M059J (cell line): ENCODE data around the gene IL6R. TPM values are rescaled to one million over a fixed set of nuclear protein-coding genes. Genes with fewer than 3 reads are reported as not detected.
"Not testable (repeated sequence)": the region's sequence is repeated elsewhere in the genome, so short reads cannot be mapped to it uniquely, and the experiment has no call there.

Source experiments
- DNase-seq: peaks from one replicate; pipeline ENCODE4 v3.0.0-alpha.2; 2012; ENCODE audit warnings: low read depth
- total RNA-seq: library from RNA; depleted of rRNA; stranded (reverse); fragments of >200 nt; shearing (Covaris generic); gene quantifications from 2 replicates; pipeline ENCODE4 v1.2.3, GENCODE V29; 2014

Gene IL6R
- total RNA-seq, 1 experiment from 2014 or later, result 3.8 TPM

- peak; percentile 77 for DNase-seq
Measured at GRCh38 chr1:154479764-154480421, 74.8 kb downstream of the IL6R start.

- DNase-seq, result no peak
Measured at GRCh38 chr1:154481053-154481452, 75.9 kb downstream of the IL6R start.

GRCh38 chr1:154483941-154484803, 79.0 kb downstream of the IL6R start:
- peak; percentile 85 for DNase-seq

GRCh38 chr1:154485106-154485505, 80.0 kb downstream of the IL6R start:
- DNase-seq, result no peak

GRCh38 chr1:154485910-154486496, 80.9 kb downstream of the IL6R start:
- no peak for DNase-seq

- DNase-seq, result not testable (repeated sequence)
Measured at GRCh38 chr1:154486756-154487155, 81.6 kb downstream of the IL6R start.

GRCh38 chr1:154488922-154489321, 83.8 kb downstream of the IL6R start:
- DNase-seq, result no peak

GRCh38 chr1:154489695-154490274, 84.6 kb downstream of the IL6R start:
- DNase-seq, result no peak

GRCh38 chr1:154490317-154490716, 85.2 kb downstream of the IL6R start:
- no peak for DNase-seq

- no peak for DNase-seq
Measured at GRCh38 chr1:154492115-154492514, 87.0 kb downstream of the IL6R start.

- DNase-seq, result no peak
Measured at GRCh38 chr1:154493276-154493675, 88.1 kb downstream of the IL6R start.

- DNase-seq, result no peak
Measured at GRCh38 chr1:154495496-154496273, 90.5 kb downstream of the IL6R start.

GRCh38 chr1:154496383-154496782, 91.2 kb downstream of the IL6R start:
- DNase-seq, result no peak

- no peak for DNase-seq
Measured at GRCh38 chr1:154497026-154497806, 92.1 kb downstream of the IL6R start.

- no peak for DNase-seq
Measured at GRCh38 chr1:154499446-154499845, 94.3 kb downstream of the IL6R start.

- DNase-seq, result no peak
Measured at GRCh38 chr1:154500533-154500932, 95.4 kb downstream of the IL6R start.

- no peak for DNase-seq
Measured at GRCh38 chr1:154501423-154502065, 96.4 kb downstream of the IL6R start.

GRCh38 chr1:154502066-154502743, 97.1 kb downstream of the IL6R start, which contains the start of the genes SHE and TDRD10:
TSS of gene SHE (minus strand) at chr1:154502412. CDS start at chr1:154502026, 386 bp downstream.
TSS of gene TDRD10 (plus strand) at chr1:154502219. CDS start at chr1:154506904, 4,685 bp downstream.
- no peak for DNase-seq

GRCh38 chr1:154502744-154503115, 97.6 kb downstream of the IL6R start:
- DNase-seq, result no peak
